ENCODE measurements around the gene BCAT1. TPM values are rescaled to one million over a fixed set of nuclear protein-coding genes. Genes with fewer than 3 reads are reported as not detected.

The BCAT1 gene
- total RNA-seq, 1 experiment from 2014 or later = 0.74 TPM

DNA sequence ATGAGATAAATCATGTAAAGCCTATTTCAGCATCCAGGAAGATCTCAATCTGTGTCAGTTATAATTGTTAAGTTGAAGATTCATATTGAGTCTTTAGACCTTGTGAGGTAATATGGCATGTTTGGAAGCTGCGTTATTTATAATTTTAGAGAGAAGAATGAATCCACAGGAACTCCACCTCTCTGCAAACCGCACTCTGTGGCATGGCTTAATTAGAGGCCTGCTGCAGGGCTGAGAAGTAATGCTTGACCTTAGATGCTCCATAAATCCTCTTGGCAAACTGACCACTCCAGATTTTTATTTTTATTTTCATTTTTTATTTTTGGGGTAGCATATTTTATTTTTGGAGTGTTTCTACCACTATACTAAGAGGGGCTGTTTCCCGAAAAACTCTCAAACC, 28.8 kb downstream of the BCAT1 start:
- no peaks in the 10 kb centered on the region for H3K36me3 ChIP-seq (ENCODE audit: control insufficient read depth in 1 of 2, insufficient read depth in 2 of 2, low read length in 2 of 2)
- H3K9me3 ChIP-seq (ENCODE audit: control insufficient read depth in 1 of 2, insufficient read depth in 1 of 2, low read depth in 1 of 2, low read length in 2 of 2) = no peaks in the 10 kb centered on the region
- no peak overlapping the region for H3K27ac ChIP-seq (ENCODE audit: low read depth, low read length)
- H3K4me2 ChIP-seq (ENCODE audit: low read length) = no peak overlapping the region
- no peak overlapping the region for H2AFZ ChIP-seq (ENCODE audit: low read depth, low read length, poor library complexity, severe bottlenecking)
- POLR2A ChIA-PET = no interaction called here
- DNase-seq (ENCODE audit: low read depth, low spot score) (no peak), ATAC-seq (no peak)
- BruUV-seq (replicated peaks) = no TSS peak
- TF ChIP-seq, protein P1, sequence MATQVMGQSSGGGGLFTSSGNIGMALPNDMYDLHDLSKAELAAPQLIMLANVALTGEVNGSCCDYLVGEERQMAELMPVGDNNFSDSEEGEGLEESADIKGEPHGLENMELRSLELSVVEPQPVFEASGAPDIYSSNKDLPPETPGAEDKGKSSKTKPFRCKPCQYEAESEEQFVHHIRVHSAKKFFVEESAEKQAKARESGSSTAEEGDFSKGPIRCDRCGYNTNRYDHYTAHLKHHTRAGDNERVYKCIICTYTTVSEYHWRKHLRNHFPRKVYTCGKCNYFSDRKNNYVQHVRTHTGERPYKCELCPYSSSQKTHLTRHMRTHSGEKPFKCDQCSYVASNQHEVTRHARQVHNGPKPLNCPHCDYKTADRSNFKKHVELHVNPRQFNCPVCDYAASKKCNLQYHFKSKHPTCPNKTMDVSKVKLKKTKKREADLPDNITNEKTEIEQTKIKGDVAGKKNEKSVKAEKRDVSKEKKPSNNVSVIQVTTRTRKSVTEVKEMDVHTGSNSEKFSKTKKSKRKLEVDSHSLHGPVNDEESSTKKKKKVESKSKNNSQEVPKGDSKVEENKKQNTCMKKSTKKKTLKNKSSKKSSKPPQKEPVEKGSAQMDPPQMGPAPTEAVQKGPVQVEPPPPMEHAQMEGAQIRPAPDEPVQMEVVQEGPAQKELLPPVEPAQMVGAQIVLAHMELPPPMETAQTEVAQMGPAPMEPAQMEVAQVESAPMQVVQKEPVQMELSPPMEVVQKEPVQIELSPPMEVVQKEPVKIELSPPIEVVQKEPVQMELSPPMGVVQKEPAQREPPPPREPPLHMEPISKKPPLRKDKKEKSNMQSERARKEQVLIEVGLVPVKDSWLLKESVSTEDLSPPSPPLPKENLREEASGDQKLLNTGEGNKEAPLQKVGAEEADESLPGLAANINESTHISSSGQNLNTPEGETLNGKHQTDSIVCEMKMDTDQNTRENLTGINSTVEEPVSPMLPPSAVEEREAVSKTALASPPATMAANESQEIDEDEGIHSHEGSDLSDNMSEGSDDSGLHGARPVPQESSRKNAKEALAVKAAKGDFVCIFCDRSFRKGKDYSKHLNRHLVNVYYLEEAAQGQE (IDR thresholded peaks at IDR 0.05; ENCODE audit: low read depth) = no peak
- no peak for TF ChIP-seq YY1 (IDR thresholded peaks at IDR 0.05; ENCODE audit: extremely low read depth, insufficient replicate concordance, low read depth, low read length)
- TF ChIP-seq ELF1 (IDR thresholded peaks at IDR 0.05; ENCODE audit: borderline replicate concordance, low read depth) = no peak
- TF ChIP-seq, protein P2, sequence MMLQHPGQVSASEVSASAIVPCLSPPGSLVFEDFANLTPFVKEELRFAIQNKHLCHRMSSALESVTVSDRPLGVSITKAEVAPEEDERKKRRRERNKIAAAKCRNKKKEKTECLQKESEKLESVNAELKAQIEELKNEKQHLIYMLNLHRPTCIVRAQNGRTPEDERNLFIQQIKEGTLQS (IDR thresholded peaks at IDR 0.05) = no peak
- TF ChIP-seq, protein P3, sequence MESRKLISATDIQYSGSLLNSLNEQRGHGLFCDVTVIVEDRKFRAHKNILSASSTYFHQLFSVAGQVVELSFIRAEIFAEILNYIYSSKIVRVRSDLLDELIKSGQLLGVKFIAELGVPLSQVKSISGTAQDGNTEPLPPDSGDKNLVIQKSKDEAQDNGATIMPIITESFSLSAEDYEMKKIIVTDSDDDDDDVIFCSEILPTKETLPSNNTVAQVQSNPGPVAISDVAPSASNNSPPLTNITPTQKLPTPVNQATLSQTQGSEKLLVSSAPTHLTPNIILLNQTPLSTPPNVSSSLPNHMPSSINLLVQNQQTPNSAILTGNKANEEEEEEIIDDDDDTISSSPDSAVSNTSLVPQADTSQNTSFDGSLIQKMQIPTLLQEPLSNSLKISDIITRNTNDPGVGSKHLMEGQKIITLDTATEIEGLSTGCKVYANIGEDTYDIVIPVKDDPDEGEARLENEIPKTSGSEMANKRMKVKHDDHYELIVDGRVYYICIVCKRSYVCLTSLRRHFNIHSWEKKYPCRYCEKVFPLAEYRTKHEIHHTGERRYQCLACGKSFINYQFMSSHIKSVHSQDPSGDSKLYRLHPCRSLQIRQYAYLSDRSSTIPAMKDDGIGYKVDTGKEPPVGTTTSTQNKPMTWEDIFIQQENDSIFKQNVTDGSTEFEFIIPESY (IDR thresholded peaks at IDR 0.05; ENCODE audit: extremely low read depth, insufficient replicate concordance, low read length) = no peak
- TF ChIP-seq, protein P4, sequence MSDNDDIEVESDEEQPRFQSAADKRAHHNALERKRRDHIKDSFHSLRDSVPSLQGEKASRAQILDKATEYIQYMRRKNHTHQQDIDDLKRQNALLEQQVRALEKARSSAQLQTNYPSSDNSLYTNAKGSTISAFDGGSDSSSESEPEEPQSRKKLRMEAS (IDR thresholded peaks at IDR 0.05) = no peak
- TF ChIP-seq SIN3A (IDR thresholded peaks at IDR 0.05; ENCODE audit: low read depth) = no peak
- no peak for TF ChIP-seq FOSL1 (IDR thresholded peaks at IDR 0.05; ENCODE audit: low read depth)
- TF ChIP-seq JUND (IDR thresholded peaks at IDR 0.05) = no peak
- TF ChIP-seq RAD21 (IDR thresholded peaks at IDR 0.05; ENCODE audit: low read depth) = no peak
- TF ChIP-seq SRF (IDR thresholded peaks at IDR 0.05; ENCODE audit: low read depth) = no peak
- TF ChIP-seq EGR1 (IDR thresholded peaks at IDR 0.05; ENCODE audit: low read depth) = no peak
- TF ChIP-seq, protein P5, sequence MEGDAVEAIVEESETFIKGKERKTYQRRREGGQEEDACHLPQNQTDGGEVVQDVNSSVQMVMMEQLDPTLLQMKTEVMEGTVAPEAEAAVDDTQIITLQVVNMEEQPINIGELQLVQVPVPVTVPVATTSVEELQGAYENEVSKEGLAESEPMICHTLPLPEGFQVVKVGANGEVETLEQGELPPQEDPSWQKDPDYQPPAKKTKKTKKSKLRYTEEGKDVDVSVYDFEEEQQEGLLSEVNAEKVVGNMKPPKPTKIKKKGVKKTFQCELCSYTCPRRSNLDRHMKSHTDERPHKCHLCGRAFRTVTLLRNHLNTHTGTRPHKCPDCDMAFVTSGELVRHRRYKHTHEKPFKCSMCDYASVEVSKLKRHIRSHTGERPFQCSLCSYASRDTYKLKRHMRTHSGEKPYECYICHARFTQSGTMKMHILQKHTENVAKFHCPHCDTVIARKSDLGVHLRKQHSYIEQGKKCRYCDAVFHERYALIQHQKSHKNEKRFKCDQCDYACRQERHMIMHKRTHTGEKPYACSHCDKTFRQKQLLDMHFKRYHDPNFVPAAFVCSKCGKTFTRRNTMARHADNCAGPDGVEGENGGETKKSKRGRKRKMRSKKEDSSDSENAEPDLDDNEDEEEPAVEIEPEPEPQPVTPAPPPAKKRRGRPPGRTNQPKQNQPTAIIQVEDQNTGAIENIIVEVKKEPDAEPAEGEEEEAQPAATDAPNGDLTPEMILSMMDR (IDR thresholded peaks at IDR 0.05 in 2 of 3, conservative IDR thresholded peaks at IDR 0.05 in 1 of 3; ENCODE audit: borderline replicate concordance in 1 of 3, insufficient read depth in 1 of 3, low read depth in 2 of 3, low read length in 2 of 3) = no peak
- TF ChIP-seq SP1 (IDR thresholded peaks at IDR 0.05; ENCODE audit: low read depth) = no peak
- no peak for TF ChIP-seq CBX3 (IDR thresholded peaks at IDR 0.05; ENCODE audit: low read depth)
- no peak for TF ChIP-seq TCF7L2 (IDR thresholded peaks at IDR 0.05; ENCODE audit: borderline replicate concordance, extremely low read depth, insufficient read depth, insufficient read length)
- intact Hi-C loops (cut with micrococcal nuclease) = no loop called here
- no peak overlapping the region for H3K4me3 ChIP-seq (replicated peaks in 1 of 2; ENCODE audit: low read depth in 1 of 2, low read length in 2 of 2)
- no peaks in the 10 kb centered on the region for H3K9me2 ChIP-seq (ENCODE audit: insufficient read depth)
- peaks cover 0 to 8% of the 10 kb centered on the region in 2 experiments; a peak in 3 of 4 replicates for H3K4me1 ChIP-seq (ENCODE audit: control insufficient read depth in 1 of 2, insufficient read depth in 2 of 2, low read length in 2 of 2)
- no peaks in the 10 kb centered on the region for H3K79me2 ChIP-seq (ENCODE audit: insufficient read depth, low read length)
- CTCF ChIA-PET = no interaction called here
- no peaks in the 10 kb centered on the region for H4K20me1 ChIP-seq (ENCODE audit: insufficient read depth)
- no peak overlapping the region for H3K9ac ChIP-seq (ENCODE audit: low read length)
- RAD21 ChIA-PET (ENCODE audit: low non-redundant PET in 1 of 2, low total read pairs in 2 of 2, uncharacterized antibody in 2 of 2, unreplicated experiment in 2 of 2) = no interaction called here
- no peaks in the 10 kb centered on the region for H3K27me3 ChIP-seq (ENCODE audit: insufficient read depth, low read length)

All from HCT116 (cell line).